ENCODE data around the gene SNAPC5.
"Not testable (repeated sequence)": the region's sequence is repeated elsewhere in the genome, so short reads cannot be mapped to it uniquely, and the experiment has no call there.

The SNAPC5 gene

GRCh38 chr15:66497502-66498455 is at the start of gene SNAPC5:
TSS of gene SNAPC5 (minus strand) at chr15:66497762. CDS start at chr15:66497731, 31 bp downstream.
- peak; percentile 89 for DNase-seq (ENCODE audit: low spot score)

- DNase-seq (ENCODE audit: low spot score): no peak
Observed at GRCh38 chr15:66545255-66545654, 47.7 kb upstream of the SNAPC5 start.

- DNase-seq (ENCODE audit: low spot score): no peak
Observed at GRCh38 chr15:66542896-66543295, 45.3 kb upstream of the SNAPC5 start.

- DNase-seq (ENCODE audit: low spot score): no peak
Observed at GRCh38 chr15:66535056-66535455, 37.5 kb upstream of the SNAPC5 start.

GRCh38 chr15:66524838-66525237 is 27.3 kb upstream of the SNAPC5 start:
- no peak for DNase-seq (ENCODE audit: low spot score)

- DNase-seq (ENCODE audit: low spot score): no peak
Observed at GRCh38 chr15:66523926-66524325, 26.4 kb upstream of the SNAPC5 start.

GRCh38 chr15:66515901-66516322 is 18.4 kb upstream of the SNAPC5 start:
- peak; percentile 8 for DNase-seq (ENCODE audit: low spot score)

GRCh38 chr15:66514586-66514985 is 17.0 kb upstream of the SNAPC5 start:
- no peak for DNase-seq (ENCODE audit: low spot score)

- no peak for DNase-seq (ENCODE audit: low spot score)
Observed at GRCh38 chr15:66508293-66508883, 10.8 kb upstream of the SNAPC5 start.

- no peak for DNase-seq (ENCODE audit: low spot score)
Observed at GRCh38 chr15:66505818-66506217, 8.3 kb upstream of the SNAPC5 start.

- DNase-seq (ENCODE audit: low spot score): no peak
Observed at GRCh38 chr15:66505430-66505811, 7.9 kb upstream of the SNAPC5 start.

- DNase-seq (ENCODE audit: low spot score): peak; percentile 91
Observed at GRCh38 chr15:66504563-66505429, 7.2 kb upstream of the SNAPC5 start, which contains the start of the genes RPL4 and ZWILCH. TSS of gene RPL4 (minus strand) at chr15:66504855. CDS start at chr15:66504790, 65 bp downstream. TSS of gene ZWILCH (plus strand) at chr15:66505326. CDS start at chr15:66505339, 13 bp downstream.

- no peak for DNase-seq (ENCODE audit: low spot score)
Observed at GRCh38 chr15:66503780-66504562, 6.4 kb upstream of the SNAPC5 start.

- not testable (repeated sequence) for DNase-seq (ENCODE audit: low spot score)
Observed at GRCh38 chr15:66503041-66503648, 5.6 kb upstream of the SNAPC5 start.

GRCh38 chr15:66502491-66502890 is 4.9 kb upstream of the SNAPC5 start:
- no peak for DNase-seq (ENCODE audit: low spot score)

GRCh38 chr15:66500346-66500745 is 2.8 kb upstream of the SNAPC5 start:
- DNase-seq (ENCODE audit: low spot score): not testable (repeated sequence)

- no peak for DNase-seq (ENCODE audit: low spot score)
Observed at GRCh38 chr15:66498501-66499386, 1.2 kb upstream of the SNAPC5 start.

GRCh38 chr15:66496951-66497501 is 536 bp downstream of the SNAPC5 start:
- DNase-seq (ENCODE audit: low spot score): no peak

- DNase-seq (ENCODE audit: low spot score): no peak
Observed at GRCh38 chr15:66494262-66494661, 3.3 kb downstream of the SNAPC5 start.
